AG04450 (cell line): Measurements from ENCODE around the gene GRB10. TPM values are rescaled to one million over a fixed set of nuclear protein-coding genes. Genes with fewer than 3 reads are reported as not detected.
A peak's percentile ranks its signal among the peaks of the same experiment; 100 is the strongest.

ENCODE experiments used
- CTCF ChIA-PET: fragments of 300-600, 350-600 bp; formaldehyde crosslinking; extraction: SDS; loops from one replicate; lab custom pipeline; 2022; ENCODE audit warnings: antibody characterized with exemption, inconsistent platforms; lab: Charles Lee
- POLR2A ChIA-PET: fragments of 350-600 bp; formaldehyde crosslinking; extraction: SDS; loops from one replicate; lab custom pipeline; 2021; ENCODE audit warnings: antibody characterized with exemption, inconsistent platforms; lab: Yijun Ruan, JAX
- DNase-seq: peaks from one replicate; pipeline ENCODE4 v3.0.0-alpha.2; 2011; ENCODE audit warnings: low read depth, low spot score
- H3K27ac ChIP-seq: one replicate; pipeline ENCODE4 v1.5.1; 2012; ENCODE audit warnings: low read depth, low read length, control low read depth
- H3K27me3 ChIP-seq: one replicate; pipeline ENCODE4 v1.6.0; 2012; ENCODE audit warnings: low read length; ENCODE audit not compliant: control insufficient read depth, insufficient read depth
- H3K4me3 ChIP-seq: 2 replicates; pipeline ENCODE4 v1.5.1; 2011; ENCODE audit warnings: mild to moderate bottlenecking, low read depth, low read length, control low read depth
- H3K9me3 ChIP-seq: 2 replicates; pipeline ENCODE4 v1.5.1; 2012; ENCODE audit warnings: low read length; ENCODE audit not compliant: control insufficient read depth, insufficient read depth
- CTCF ChIP-seq: IDR thresholded peaks from 2 replicates; pipeline ENCODE4 v1.5.1; 2011; ENCODE audit warnings: low read depth, low read length, control low read depth, inconsistent platforms
- polyA plus RNA-seq: library from polyadenylated mRNA; depleted of rRNA; stranded (reverse); fragments of >200 nt; gene quantifications from 2 replicates; pipeline ENCODE4 v1.2.3, GENCODE V29; 2011

Gene GRB10
- polyA plus RNA-seq, 1 experiment = 8.0 TPM

DNA sequence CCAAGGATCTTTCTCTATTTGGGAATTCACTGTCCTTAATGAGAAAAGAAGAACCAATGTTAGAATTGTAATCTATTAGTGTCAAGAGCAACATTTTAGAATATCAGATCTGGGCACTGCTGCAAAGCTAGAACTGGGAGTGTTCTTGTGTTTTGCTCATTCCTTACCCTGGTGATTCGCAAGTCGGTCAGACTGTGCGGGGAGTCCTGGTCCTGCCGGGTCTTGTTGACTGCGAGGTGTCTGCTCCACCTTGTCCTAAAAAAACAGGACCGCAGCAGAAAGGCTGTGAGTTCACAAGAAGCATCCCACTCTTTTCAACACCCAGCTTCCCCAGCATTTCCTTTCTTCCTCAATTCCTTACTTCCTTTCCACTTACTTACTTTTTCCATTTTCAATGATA is 79.0 kb downstream of the GRB10 start:
- H3K27me3 ChIP-seq = no peaks in the 10 kb centered on the region
- H3K27ac ChIP-seq = no peak overlapping the region
- H3K4me3 ChIP-seq = no peak overlapping the region
- TF ChIP-seq CTCF = no peak
- ChIA-PET CTCF (interaction anchor here (1.1 kb wide), 1 partner anchor 457 kb away, joined by 3 read pairs; no protein-coding TSS in a partner anchor), POLR2A (no interaction called here)
- H3K9me3 ChIP-seq = no peaks in the 10 kb centered on the region
- no peak for DNase-seq

- H3K9me3 ChIP-seq = no peaks in the 10 kb centered on the region
- no peak overlapping the region for H3K27ac ChIP-seq
- H3K4me3 ChIP-seq = no peak overlapping the region
- no peak for DNase-seq
- no peaks in the 10 kb centered on the region for H3K27me3 ChIP-seq
- ChIA-PET POLR2A (no interaction called here), CTCF (interaction anchor here (2.1 kb wide), 1 partner anchor 462 kb away, joined by 10 read pairs; no protein-coding TSS in a partner anchor)
- TF ChIP-seq CTCF = no peak
These were observed 83.6 kb downstream of the GRB10 start for GRCh38 chr7:50699143-50699542.

DNA sequence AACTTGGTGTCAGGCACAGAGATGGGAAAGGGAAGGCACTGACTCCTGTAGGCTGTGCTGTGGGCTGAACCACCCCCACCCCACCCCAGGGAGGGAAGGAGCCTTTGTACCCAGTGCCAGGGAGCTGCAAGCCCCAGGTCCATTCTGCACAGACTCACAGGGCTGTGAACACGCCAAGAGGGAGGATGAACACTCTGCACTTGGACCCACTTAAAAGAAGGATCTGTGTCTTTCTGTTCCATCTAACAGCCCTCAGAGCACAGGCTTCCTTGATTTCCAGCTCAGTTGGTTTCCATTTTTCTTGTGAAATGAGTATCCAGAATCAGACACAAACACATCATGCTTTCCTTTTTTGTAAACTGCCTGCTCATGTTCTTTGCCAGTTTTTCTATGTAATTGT is 84.9 kb downstream of the GRB10 start:
- peak overlapping the region; percentile 4 for H3K27ac ChIP-seq
- no peak for DNase-seq
- POLR2A ChIA-PET = no interaction called here
- H3K9me3 ChIP-seq = no peaks in the 10 kb centered on the region
- H3K27me3 ChIP-seq = no peaks in the 10 kb centered on the region
- H3K4me3 ChIP-seq = no peak overlapping the region
- CTCF ChIA-PET = interaction anchor here (0.9 to 2.1 kb wide), 4 partner anchors 12 to 464 kb away, joined by 3 to 10 read pairs (median 4); no protein-coding TSS in a partner anchor
- TF ChIP-seq CTCF = no peak

GRCh38 chr7:50696810-50697582 is 85.7 kb downstream of the GRB10 start:
- Histone ChIP-seq H3K9me3 (no peaks in the 10 kb centered on the region), H3K27ac (no peak overlapping the region), H3K27me3 (no peaks in the 10 kb centered on the region), H3K4me3 (no peak overlapping the region)
- no peak for DNase-seq
- peak; percentile 45 for TF ChIP-seq CTCF
- POLR2A ChIA-PET = interaction anchor here (0.5 kb wide), 1 partner anchor 15 kb away, joined by 3 read pairs; no protein-coding TSS in a partner anchor
- CTCF ChIA-PET = interaction anchor here (0.9 to 2.1 kb wide), 4 partner anchors 11 to 465 kb away, joined by 3 to 10 read pairs (median 4); no protein-coding TSS in a partner anchor

GRCh38 chr7:50695026-50695425 is 87.7 kb downstream of the GRB10 start:
- ChIA-PET POLR2A (no interaction called here), CTCF (no interaction called here)
- no peak for DNase-seq
- Histone ChIP-seq H3K27ac (no peak overlapping the region), H3K4me3 (no peak overlapping the region), H3K9me3 (no peaks in the 10 kb centered on the region), H3K27me3 (no peaks in the 10 kb centered on the region)
- TF ChIP-seq CTCF = no peak
